GM21529 (cell line): ENCODE results near the gene IL12RB2.
"Not testable (repeated sequence)": the region's sequence is repeated elsewhere in the genome, so short reads cannot be mapped to it uniquely, and the experiment has no call there.

Experiments
- ATAC-seq: cut with Tn5 transposase; IDR thresholded peaks from one replicate; pipeline ENCODE4 v1.9.1; 2021; ENCODE audit not compliant: unreplicated experiment

The IL12RB2 gene

DNA sequence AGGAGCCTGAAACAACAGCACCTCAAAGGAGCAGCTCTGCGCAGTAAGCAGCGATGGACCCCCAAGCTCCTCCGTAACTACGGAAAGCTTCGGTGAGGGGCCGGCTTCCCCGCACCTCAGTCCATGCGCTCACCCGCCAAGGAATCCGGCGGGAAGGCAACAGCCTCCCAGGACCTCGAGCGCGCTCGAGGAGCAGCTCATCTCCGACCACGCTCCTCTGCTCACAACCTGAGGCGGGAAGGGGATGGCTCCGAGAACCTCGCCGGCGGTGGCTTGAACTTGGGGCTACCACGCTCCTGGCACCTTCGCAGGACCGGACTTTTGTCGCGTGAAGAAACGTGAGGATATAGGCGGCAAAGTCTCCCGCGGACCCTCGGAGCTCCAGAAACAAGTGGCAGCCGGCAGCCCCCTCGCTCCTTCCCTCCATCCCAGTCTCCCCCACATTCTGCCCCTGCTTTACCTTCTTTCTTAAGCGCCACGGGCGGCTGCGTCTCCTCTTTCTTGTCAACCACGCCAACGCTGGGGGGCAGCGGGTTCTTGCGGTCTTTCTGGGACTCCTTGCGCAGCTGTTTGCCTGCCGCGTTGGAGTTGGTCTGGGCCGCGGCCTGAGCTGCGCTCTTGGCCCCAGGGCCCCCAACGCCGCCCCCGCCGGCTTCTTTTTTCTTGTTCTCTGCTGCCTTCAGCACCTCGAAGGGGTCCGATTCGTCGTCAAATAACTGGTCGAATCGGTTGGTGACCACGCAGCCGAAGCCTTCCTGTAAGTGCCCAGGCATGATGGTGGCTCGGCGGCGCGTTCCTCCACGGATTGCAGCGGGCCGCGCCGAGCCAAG, 122.1 kb downstream of the IL12RB2 start:
- ATAC-seq: peak; percentile 1

DNA sequence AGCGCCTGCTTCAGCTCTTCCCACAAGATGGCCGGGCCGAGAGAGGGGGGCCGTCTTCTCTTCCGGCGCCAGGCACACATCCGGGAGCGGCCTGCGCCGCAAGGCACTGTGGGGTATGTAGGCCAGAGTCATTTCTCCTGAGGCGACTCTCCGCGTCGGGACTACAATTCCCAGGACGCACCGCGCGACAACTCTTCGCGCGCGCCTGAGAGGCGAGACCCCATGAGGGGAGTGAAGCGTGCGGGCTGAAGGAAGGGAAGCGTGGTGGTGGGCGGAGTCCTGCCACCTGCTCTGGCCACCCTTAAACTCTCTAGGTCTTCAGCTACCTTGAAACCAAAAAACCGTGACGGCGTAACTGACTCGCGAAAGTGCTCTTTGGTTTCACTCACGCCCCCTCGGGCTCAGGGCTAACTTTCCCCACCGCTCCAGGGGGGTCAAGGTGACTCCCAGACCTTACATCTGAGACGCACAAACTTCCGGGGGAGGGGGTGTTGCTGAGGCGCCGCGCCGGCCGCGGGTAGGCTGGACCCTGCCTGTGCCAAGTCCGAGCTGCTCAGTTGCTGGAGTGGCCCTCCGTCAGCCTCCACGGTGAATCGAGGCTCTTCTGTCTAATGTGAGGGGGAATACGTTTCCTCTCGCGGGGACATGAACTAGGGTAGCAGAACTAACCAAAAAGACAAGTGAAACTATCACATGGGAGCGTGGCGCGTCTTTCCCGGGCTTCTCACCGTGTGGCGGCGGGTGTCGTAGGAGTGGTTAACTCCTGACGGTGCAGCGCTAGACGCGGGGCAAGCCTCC, 122.9 kb downstream of the IL12RB2 start, which contains the start of gene SERBP1:
Gene SERBP1, minus strand, starts transcription at position 45 of the 798 bp plus-strand sequence. CDS start 102 bp downstream, outside the sequence.
- peak; percentile 83 for ATAC-seq

DNA sequence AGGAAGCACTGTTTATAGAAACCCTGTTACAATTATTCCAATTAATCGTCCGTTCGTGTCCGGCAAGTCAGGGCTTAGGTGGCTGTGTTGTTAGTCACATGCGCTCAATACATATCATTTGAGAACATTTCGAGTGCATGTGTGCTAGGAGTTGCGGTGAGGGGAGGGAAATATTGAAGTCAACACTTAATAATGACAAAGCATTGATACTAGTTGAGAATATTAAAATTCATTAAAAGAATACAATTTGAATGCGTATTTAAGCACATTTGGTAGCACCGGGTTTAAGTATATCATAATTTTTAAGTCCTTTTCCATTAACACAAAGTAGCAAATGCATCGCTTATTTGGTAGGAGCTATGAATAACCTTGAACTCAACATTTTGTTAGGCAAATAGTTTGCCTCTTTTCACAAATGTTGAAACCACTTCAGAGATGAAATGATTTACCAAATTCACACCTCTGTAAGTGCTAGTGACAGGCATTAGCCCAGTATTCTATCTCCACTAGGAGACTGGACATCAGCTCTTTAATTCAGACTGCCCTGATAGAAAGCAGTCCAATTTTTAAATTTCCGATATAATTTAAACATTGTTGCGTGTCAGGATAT, 123.6 kb downstream of the IL12RB2 start:
- no peak for ATAC-seq

DNA sequence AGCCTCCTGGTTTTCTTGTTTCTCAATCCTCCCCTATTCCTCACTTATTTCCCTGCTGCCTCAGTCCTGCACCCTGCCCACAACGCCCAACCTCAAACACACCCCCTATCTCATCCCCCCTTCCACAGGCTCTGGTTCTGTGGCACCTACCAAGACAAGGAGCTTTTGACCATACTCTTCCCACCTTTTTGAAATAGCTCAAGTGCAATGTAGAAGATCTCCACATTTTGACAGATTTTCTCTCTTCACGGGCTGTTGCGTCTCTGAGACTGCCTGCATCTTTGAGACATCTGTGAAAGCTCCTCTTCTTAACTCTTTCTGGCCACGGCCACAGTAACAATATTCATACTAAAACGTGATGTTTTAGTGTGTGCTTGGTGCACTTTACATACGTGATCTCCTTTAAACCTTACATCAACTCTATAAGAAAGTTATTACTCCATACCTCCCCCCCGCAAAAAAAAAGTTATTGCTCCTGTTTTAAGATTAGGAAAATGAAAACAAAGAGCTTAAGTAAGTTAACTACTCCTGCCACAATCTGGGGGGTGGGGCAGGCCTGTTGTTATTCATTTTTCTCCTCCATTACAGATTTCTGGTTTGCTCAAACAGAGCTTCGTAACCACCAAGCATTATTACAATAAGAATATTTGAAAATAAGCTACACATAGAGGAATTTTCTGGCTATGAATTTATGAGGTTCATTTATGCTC, 124.4 kb downstream of the IL12RB2 start:
- no peak for ATAC-seq

DNA sequence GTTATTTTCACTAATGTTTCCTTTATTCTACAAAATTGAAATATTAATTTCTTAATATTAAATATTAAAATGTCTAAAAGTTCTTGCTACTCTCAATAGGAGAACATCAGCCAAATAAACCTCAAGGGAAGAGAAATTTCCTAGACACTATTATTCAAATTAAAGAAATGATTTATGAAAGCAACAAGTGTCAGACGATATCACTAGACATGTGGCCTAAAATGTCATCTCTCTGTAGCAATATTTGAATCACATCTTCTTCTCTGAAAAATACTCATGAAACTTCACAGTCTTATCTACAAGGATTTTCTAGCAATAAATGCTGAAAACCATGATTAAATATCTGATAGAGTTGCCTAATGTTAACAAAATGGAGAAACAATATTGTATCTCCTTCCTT, 125.1 kb downstream of the IL12RB2 start:
- ATAC-seq: no peak

DNA sequence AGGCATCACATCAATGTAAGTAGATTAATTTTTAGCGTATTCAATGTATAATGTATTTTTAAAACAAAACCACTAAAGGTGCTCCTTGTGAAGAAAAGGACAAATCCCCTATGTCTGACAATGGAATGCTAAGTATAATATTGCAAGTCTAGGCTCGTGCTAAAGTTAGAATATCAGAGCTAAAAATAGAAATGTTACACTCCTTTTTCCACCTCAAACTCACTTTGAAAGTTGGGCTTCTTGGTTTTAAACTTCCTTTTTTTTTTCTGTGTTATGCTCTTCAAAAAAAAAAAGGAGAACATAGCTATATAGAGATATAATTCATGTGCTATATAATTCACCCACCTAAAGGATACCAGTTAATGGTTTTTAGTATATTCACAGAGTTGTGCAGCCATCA, 126.2 kb downstream of the IL12RB2 start:
- ATAC-seq: no peak

DNA sequence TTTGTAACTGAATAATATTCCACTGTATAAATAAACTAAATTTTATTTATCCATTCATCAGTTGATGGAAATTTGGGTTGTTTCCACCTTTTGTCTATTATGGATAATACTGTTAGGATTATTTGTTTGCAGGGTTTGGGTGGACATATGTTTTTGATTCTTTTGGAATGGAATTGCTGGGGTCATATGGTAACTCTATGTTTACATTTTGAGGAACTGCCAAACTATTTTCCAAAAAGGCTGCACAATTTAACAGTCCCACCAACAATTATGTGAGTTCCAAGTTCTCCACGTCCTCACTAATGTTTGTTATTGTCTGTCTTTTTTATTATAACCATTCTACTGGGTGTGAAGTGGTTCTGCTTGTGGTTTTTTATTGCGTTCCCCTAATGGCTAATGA, 126.8 kb downstream of the IL12RB2 start:
- no peak for ATAC-seq

DNA sequence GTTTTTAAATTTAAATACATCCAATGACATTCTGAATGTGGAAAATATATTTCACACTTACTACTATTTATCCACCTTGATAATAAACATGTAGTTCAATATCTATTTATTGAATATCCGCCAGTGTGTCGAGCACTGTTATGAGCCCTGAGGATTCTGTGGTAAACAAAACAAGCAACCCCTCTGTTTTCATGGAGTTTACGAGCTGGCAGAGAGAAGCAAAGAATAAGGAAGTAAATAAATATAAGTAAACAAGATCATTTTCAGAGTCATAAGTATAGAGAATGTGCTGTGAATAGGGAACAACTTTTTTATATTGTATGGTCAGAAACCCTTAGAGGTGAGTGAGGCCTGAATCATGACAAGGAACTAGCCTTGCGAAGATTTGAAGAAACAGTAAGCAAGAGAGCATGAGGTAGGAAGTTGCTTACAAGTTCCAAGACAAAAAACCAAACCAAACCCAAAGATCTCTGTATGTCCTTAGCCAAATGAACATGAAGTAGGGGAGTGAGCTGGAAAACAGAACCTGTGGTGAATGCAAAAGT, 128.9 kb downstream of the IL12RB2 start:
- no peak for ATAC-seq

DNA sequence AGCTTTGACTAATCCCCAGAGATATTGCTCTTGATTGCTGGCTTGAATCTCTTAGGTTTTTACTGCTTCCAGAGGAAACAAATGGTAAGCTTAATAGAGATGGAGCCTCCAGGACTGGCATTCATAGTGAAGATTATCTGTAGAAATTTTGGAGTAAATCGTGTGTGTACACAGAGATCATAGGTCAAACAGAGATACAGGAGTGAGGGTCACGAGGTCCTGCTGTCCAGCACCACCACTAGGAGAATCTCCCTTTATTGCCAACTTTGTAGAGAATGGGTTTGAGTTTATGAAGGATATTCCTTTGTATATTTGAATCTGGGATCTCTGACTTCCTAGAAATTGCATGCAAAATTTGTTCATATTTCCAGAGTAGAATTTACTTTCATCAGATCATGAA, 130.3 kb downstream of the IL12RB2 start:
- no peak for ATAC-seq

DNA sequence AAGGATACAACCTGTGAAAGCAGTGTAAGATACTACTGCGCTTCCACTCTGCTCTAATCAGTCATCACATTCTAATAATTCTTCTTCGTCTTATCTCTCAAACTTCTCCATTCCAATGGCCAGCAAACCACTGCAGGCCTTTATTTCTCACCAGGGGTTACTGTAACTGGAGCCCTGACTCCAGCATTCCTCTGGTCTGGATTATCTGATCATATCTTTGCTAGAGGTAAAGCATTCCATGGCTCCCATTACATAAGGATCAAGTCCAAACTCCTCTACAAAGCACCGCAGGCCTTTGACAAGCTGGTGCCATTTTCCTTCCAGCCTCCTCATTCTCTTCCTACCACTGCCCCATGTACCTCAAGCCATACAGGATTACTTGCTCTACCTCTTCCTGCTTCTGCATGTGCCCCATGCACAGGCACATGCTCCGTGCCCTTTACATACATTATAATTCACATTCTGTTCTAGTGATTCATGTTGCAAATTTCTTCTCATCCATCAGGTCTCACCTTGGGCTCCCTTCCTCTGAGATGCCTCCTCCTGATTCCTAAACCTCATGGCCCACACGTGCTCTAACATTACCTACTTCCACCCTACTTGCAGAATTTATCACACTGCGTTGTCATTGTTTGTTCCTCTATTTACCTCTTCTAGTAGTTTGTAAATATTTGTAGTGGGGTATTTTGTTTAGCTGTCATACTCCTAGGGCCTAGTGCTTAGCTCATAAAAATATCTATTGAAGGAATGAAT, 131.8 kb downstream of the IL12RB2 start:
- no peak for ATAC-seq

DNA sequence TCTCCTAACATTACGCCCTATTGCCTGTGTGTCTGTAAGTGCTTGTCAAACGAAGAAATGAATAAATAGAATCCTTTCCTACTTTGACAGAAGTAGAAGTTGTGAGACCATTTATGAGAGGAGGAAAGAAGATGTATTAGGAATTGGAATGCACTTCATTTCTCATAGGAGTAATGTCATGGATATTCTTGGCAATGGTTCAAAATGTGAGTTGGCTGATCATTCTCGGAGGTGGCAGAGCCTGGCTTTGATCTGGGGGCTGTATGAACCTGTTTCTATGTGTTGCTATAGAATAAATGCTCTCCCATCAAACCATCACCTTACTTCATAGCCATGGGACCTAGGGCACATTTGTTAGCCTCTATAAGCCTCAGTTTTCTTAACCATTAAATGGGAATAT, 132.7 kb downstream of the IL12RB2 start:
- ATAC-seq: no peak

DNA sequence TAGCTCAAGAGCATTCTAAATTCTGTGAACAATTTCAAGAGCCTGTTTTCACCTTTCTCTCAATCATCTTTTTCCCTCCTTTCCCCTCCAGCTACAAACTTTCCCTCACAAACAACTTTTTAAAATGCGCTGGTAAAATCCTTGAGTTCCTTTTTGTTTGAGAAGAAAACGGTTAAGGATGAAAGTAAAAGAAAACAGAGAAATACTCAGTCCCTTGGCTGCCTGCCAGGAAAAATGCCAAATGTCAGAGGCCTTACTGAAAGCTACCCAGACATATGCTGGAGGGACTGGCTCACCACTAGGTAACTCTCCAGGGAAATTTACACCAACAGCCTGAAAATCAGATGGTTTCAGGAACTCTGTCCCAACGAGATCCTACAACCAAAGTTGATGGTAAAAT, 133.5 kb downstream of the IL12RB2 start:
- no peak for ATAC-seq

DNA sequence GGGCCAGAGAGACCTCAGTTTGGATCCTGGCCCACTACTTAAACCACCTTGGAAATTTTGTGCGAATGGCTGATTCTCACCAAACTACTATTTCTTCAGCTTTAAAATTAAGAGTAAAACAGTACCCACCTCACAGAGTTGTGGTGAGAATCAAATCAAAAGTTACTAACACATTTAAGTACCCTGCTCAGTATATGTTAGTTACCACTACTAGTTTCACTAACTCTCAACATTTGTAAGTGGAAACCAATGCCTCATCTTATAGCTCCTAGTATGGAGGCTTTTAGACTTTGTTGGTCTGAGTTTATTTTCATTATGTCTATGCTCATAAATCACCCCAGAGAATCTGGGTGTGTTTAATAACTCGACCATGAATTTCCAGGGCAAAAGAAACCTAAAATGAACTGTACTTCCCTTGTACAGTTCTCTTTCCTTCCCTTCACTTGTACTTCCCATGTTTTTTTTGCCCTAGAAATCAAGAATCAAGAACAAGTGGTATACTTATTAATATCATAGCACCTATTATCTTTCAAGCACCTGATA, 134.1 kb downstream of the IL12RB2 start:
- ATAC-seq: no peak

DNA sequence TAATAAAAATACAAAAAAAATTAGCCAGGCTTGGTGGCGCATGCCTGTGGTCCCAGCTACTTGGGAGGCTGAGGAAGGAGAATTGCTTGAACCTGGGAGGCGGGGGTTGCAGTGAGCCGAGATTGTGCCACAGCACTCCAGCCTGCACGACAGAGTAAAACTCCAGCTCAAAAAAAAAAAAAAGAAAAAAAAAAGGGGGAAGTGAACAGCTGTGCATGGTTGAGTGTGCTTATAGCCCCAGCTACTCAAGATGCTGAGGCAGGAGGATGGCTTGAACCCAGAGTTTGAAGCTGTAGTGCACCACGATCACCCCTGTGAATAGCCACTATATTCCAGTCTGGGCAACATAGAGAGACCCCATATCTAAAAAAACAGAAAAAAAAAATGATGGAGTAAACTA, 138.3 kb downstream of the IL12RB2 start:
- not testable (repeated sequence) for ATAC-seq
